ENCODE measurements around the gene BICD2. TPM values are rescaled to one million over a fixed set of nuclear protein-coding genes. Genes with fewer than 3 reads are reported as not detected.
A peak's percentile ranks its signal among the peaks of the same experiment; 100 is the strongest.

BICD2 gene
- total RNA-seq, 1 donor from 2014 or later: 48.2 TPM

- Mint-ChIP-seq H3K36me3 (ENCODE audit: low read depth, unreplicated experiment) (no peaks in the 10 kb centered on the region), H3K9me3 (ENCODE audit: unreplicated experiment) (peaks cover 4% of the 10 kb centered on the region), H3K4me1 (ENCODE audit: low read depth, unreplicated experiment) (peaks cover 20% of the 10 kb centered on the region), H3K4me3 (ENCODE audit: unreplicated experiment) (peak overlapping the region; percentile 95), H3K27ac (ENCODE audit: unreplicated experiment) (peak overlapping the region; percentile 69), H3K27me3 (ENCODE audit: low read depth, unreplicated experiment) (peaks cover 6% of the 10 kb centered on the region)
- Histone ChIP-seq H3K9ac (ENCODE audit: low read length) (peak overlapping the region; percentile 87), H3K9me3 (ENCODE audit: insufficient read depth, low read depth, low read length) (no peaks in the 10 kb centered on the region), H3K36me3 (ENCODE audit: insufficient read depth, low read length) (no peaks in the 10 kb centered on the region), H4K20me1 (ENCODE audit: insufficient read depth, low read length) (peaks cover 50% of the 10 kb centered on the region), H3K4me3 (ENCODE audit: insufficient read depth, low read depth, low read length) (peak overlapping the region; percentile 94), H3K4me1 (ENCODE audit: insufficient read depth, low read length) (peaks cover 12% of the 10 kb centered on the region), H3K79me2 (ENCODE audit: insufficient read depth, low read length) (peaks cover 57% of the 10 kb centered on the region), H3K27ac (ENCODE audit: low read depth, low read length) (no peak overlapping the region), H3K27me3 (ENCODE audit: insufficient read depth, low read length) (no peaks in the 10 kb centered on the region), H3K4me2 (ENCODE audit: low read length) (peak overlapping the region; percentile 94), H2AFZ (ENCODE audit: low read depth, low read length) (peak overlapping the region; percentile 81)
- no peak for TF ChIP-seq EZH2 (IDR thresholded peaks at IDR 0.05; ENCODE audit: insufficient read depth, low read length)
- TF ChIP-seq CTCF (IDR thresholded peaks at IDR 0.05; ENCODE audit: insufficient read depth, low read depth, low read length): no peak
- FAIRE-seq: no peak
- no peak for DNase-seq (ENCODE audit: low read depth)
Observed at GRCh38 chr9:92763721-92764380, 782 bp downstream of the BICD2 start.

DNA sequence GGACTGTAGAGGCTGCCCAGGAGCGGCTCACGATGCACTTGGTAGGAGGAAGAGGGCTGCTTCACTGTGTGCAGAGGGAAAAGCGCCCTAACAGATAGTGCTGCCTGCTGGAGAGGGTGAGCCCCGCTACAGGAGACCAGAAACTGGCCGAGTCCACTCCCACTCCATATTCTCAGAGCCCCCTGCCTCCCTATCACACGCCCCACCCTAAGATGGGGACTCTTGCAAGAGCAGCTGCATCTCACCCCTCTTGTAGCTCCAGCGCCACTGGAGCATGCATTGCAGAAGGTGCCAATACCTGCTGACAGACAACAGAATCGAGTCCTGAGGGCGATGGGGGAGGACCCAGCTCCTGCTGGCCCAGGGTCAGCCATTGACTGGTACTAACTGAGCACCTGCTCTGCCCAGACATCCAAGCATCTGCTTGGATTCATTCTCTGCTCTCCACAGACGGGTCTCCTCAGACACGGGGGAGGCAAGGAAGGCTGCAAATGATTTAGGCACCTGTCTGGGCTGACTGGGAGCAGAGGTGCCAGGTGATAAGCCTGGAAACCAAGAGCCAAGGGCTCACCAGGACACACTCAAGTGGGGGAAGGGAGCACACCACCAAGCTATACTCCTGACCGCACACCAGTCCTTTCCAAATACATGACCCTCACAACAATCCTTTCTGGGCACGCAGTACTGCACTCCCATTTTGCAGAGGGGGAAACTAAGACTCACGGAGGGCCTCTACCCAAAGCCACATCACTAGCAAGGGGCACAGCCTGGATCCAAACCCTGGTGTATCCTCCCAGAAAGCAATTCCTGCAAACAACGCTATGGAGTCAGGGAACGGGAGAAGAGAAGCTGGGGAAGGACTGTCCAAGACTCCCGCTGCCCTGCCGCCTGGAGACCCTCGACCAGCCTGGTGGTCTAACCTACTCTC lies 1.6 kb downstream of the BICD2 start:
- Mint-ChIP-seq H3K36me3 (ENCODE audit: low read depth, unreplicated experiment) (no peaks in the 10 kb centered on the region), H3K9me3 (ENCODE audit: unreplicated experiment) (peaks cover 4% of the 10 kb centered on the region), H3K27ac (ENCODE audit: unreplicated experiment) (peak overlapping the region; percentile 41), H3K27me3 (ENCODE audit: low read depth, unreplicated experiment) (no peaks in the 10 kb centered on the region), H3K4me1 (ENCODE audit: low read depth, unreplicated experiment) (peaks cover 20% of the 10 kb centered on the region), H3K4me3 (ENCODE audit: unreplicated experiment) (peak overlapping the region; percentile 95)
- H3K9me3 ChIP-seq (ENCODE audit: insufficient read depth, low read depth, low read length): no peaks in the 10 kb centered on the region
- peak overlapping the region; percentile 87 for H3K9ac ChIP-seq (ENCODE audit: low read length)
- peaks cover 60% of the 10 kb centered on the region for H3K79me2 ChIP-seq (ENCODE audit: insufficient read depth, low read length)
- TF ChIP-seq CTCF (IDR thresholded peaks at IDR 0.05; ENCODE audit: insufficient read depth, low read depth, low read length) (no peak), EZH2 (IDR thresholded peaks at IDR 0.05; ENCODE audit: insufficient read depth, low read length) (no peak)
- H3K4me1 ChIP-seq (ENCODE audit: insufficient read depth, low read length): peaks cover 12% of the 10 kb centered on the region
- H3K36me3 ChIP-seq (ENCODE audit: insufficient read depth, low read length): no peaks in the 10 kb centered on the region
- no peak for DNase-seq (ENCODE audit: low read depth)
- peaks cover 50% of the 10 kb centered on the region for H4K20me1 ChIP-seq (ENCODE audit: insufficient read depth, low read length)
- H3K27ac ChIP-seq (ENCODE audit: low read depth, low read length): no peak overlapping the region
- peak overlapping the region; percentile 94 for H3K4me3 ChIP-seq (ENCODE audit: insufficient read depth, low read depth, low read length)
- peak overlapping the region; percentile 81 for H2AFZ ChIP-seq (ENCODE audit: low read depth, low read length)
- peak overlapping the region; percentile 94 for H3K4me2 ChIP-seq (ENCODE audit: low read length)
- no peak for FAIRE-seq
- no peaks in the 10 kb centered on the region for H3K27me3 ChIP-seq (ENCODE audit: insufficient read depth, low read length)
